ENCODE measurements around the gene SRCIN1. TPM values are rescaled to one million over a fixed set of nuclear protein-coding genes. Genes with fewer than 3 reads are reported as not detected.
"Not testable (repeated sequence)": the region's sequence is repeated elsewhere in the genome, so short reads cannot be mapped to it uniquely, and the experiment has no call there.

The SRCIN1 gene
- total RNA-seq, 4 donors from 2014 or later = 0.09 to 1.7 (median 1.3) TPM

GRCh38 chr17:38499230-38499629 lies 106.5 kb downstream of the SRCIN1 start:
- H3K9me3 ChIP-seq, H3K27ac ChIP-seq, H3K27me3 ChIP-seq, H3K4me1 ChIP-seq, DNase-seq, H3K4me3 ChIP-seq: not testable (repeated sequence)
- 83 to 100% methylated on average over 1 to 3 of the region's 10 CpGs for WGBS, 2 donors
- intact Hi-C loops (cut with DNase I) = loop anchor here (10.0 kb wide), 2 partner anchors 86 to 166 kb away; no protein-coding TSS in a partner anchor
- peaks cover 5 to 97% (median 39%) of the 10 kb centered on the region in 3 donors for H3K36me3 ChIP-seq

DNA sequence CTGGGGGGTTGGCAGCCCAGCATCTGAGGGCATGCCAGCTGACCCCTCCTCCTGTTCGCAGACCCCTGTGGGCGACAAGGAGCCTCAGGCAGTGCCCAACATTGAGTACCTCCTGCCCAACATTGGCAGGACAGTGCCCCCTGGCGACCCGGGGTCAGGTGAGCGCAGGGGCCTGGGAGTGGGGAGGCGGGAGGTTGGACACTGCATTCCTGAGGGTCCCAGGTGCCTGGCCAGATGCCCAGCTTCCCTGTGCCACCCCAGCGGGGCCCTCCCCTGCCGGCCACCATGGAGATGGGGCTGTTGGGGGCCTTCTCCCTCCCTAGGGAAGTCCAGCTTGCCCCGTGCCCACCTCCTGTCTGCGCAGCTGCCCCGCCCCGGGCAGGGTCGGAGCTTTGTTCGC lies 107.4 kb downstream of the SRCIN1 start:
- no peak for TF ChIP-seq POLR2A (IDR thresholded peaks at IDR 0.05)
- no peak for TF ChIP-seq CTCF (IDR thresholded peaks at IDR 0.05)
- Histone ChIP-seq H3K4me3 (no peak overlapping the region), H3K9me3 (no peaks in the 10 kb centered on the region), H3K27me3 (no peaks in the 10 kb centered on the region), H3K27ac (no peak overlapping the region), H3K36me3 (peaks cover 3 to 97% (median 46%) of the 10 kb centered on the region in 3 donors), H3K4me1 (no peaks in the 10 kb centered on the region)
- no peak for DNase-seq
- WGBS, 2 donors = 81 to 96% methylated on average over 3 to 8 of the region's 14 CpGs
- intact Hi-C loops (cut with DNase I) = loop anchor here (10.0 kb wide), 2 partner anchors 86 to 166 kb away; no protein-coding TSS in a partner anchor

- not testable (repeated sequence) for H3K9me3 ChIP-seq, H3K4me3 ChIP-seq, DNase-seq, H3K27ac ChIP-seq, H3K27me3 ChIP-seq, H3K4me1 ChIP-seq
- intact Hi-C loops (cut with DNase I) = loop anchor here (10.0 kb wide), 2 partner anchors 87 to 167 kb away; no protein-coding TSS in a partner anchor
- WGBS, 2 donors = 88 to 100% methylated on average over 4 to 6 of the region's 10 CpGs
- peaks cover 1 to 97% (median 45%) of the 10 kb centered on the region in 3 donors for H3K36me3 ChIP-seq
Measured at GRCh38 chr17:38497656-38498055, 108.1 kb downstream of the SRCIN1 start.

DNA sequence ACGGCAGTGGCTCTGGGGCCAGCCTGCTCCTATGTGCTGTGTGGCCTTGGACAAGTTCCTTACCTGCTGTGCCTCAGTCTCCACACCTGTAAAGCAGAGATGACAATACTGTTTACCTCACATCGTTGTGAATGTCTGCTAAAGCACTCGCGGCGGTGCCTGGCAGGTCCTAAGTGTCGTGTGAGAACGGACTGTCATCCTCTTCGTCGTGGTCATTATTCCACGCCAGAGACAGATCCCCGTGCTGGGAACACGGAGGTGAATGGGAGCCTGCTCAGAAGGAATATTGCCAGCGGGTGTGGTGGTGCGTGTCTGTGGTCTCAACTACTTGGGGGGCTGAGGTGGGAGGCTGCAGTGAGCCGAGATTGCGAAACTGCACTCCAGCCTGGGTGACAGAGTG lies 111.6 kb downstream of the SRCIN1 start:
- 91 to 95% methylated on average over 4 of the region's 16 CpGs for WGBS, 2 donors
- intact Hi-C loops (cut with DNase I) = loop anchor here (10.0 kb wide), 2 partner anchors 91 to 171 kb away; no protein-coding TSS in a partner anchor
- H3K27me3 ChIP-seq, H3K4me1 ChIP-seq, DNase-seq, H3K27ac ChIP-seq, H3K9me3 ChIP-seq, H3K4me3 ChIP-seq: not testable (repeated sequence)
- peaks cover 6 to 97% (median 46%) of the 10 kb centered on the region in 3 donors for H3K36me3 ChIP-seq

DNA sequence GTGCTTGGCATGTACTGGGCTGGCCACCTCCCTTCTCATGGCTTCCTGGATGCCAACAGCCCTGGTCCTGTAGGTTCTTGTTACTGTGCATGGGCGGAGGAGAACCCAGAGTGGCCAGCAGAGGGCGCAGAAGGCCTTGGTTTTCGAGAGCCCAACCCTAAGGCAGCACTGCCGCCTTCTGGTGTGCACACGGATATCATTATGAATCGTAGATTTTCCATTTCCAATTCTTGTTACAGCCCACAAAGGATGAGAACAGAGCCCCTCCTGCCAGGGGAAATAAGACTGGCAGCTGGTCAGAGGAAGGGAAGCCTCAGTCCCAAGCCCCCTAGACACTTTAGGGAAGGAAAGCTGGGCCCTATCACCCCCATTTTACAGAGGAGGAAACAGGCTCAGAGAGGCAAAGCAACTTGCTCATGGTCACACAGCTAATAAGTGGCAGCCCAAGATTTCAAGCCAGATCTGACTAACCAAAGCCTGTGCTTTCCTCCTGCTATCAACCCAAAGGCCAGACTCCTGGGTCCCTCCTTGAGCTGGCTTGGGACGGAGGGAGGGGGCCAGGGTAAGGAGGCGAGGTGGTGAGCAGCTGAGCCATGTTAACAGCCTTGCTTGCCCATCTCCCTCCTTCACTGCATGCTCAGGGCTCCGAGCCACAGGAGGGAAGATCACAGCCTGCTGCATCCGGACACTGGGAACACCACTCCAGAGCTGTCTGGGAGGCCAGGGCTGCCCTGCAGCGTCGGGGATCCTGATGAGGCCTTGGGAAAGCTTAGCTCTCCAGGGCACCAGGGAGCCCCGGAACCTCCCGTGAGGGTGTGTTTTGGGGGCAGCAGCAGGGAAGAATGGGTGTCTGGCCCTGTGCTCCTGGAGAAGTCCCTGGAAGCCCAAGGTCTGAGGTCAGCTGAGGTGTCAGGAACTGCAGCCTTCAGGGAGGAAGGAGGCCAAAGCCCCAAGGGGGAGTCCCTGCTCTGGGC lies 113.4 kb downstream of the SRCIN1 start:
- intact Hi-C loops (cut with DNase I) = loop anchor here (10.0 kb wide), 2 partner anchors 92 to 172 kb away; no protein-coding TSS in a partner anchor
- 0 to 100% methylated on average over 4 to 6 of the region's 14 CpGs for WGBS, 2 donors

More for the DNA sequence above, 113.4 kb downstream of the SRCIN1 start:
- peak in 5 of 6 experiments; percentile 34 to 80 (median 37) for TF ChIP-seq CTCF (IDR thresholded peaks at IDR 0.05)
- peak; percentile 16 for DNase-seq
- H3K4me1 ChIP-seq, H3K27me3 ChIP-seq, H3K4me3 ChIP-seq, H3K9me3 ChIP-seq, H3K27ac ChIP-seq: not testable (repeated sequence)
- H3K36me3 ChIP-seq = peaks cover 6 to 97% (median 30%) of the 10 kb centered on the region in 3 donors
